Skin of body (tissue), 2 donors: ENCODE data around the gene CD177. TPM values are rescaled to one million over a fixed set of nuclear protein-coding genes. Genes with fewer than 3 reads are reported as not detected.
"Not testable (repeated sequence)": the region's sequence is repeated elsewhere in the genome, so short reads cannot be mapped to it uniquely, and the experiment has no call there.

ENCODE experiments used
- DNase-seq: peaks from one replicate; lab custom pipeline; 2025; lab: John Stamatoyannopoulos, UW
- total RNA-seq: library from RNA; depleted of rRNA; stranded (reverse); fragments of >200 nt; gene quantifications from one replicate; pipeline ENCODE4 v1.2.3, GENCODE V29; 2014

The CD177 gene
- total RNA-seq, 1 donor from 2014 or later: 19.0 TPM

DNA sequence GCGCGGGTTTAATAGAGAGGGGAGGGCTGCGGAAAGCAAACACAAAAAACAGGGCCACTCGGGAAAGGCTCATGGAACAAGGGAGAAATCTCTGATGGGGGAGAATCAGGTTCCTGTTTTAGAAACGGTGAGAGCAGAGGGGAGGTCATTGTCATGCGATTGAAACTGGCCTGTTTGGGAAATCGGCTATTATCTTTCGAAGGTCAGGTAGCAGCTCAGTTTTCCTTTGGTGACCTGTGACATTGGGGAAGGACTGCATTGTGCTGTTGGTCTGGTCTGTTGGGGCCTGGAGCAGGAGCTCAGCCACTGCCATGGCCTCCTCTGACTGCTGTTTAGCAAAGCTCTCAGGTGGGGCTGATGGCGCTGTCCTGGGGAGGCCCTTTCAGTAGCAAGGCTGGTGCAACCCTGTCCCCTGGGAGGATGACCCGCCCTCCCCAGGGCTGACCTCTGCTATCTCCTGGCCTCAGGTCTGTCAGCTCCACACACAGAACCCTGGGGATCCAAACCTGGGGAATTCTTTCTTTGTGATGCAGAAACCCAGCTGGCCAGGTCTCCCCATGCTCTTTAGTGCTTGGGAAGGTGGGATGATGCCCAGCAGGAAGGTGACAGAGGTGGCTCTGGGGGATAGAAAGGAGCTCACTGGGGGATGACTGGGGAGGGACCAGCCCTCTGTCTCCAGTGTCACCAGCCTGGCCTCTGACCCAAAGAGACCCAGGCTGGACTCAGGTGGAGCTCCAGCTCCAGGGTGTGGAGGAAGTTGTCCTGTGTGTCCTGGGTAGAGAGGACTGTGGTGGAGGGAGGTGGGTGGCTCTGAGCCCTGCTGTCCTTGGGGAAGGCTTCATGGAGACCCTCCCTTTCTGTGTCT lies 21.2 kb upstream of the CD177 start:
- no peak for DNase-seq

GRCh38 chr19:43336508-43336907 lies 17.0 kb upstream of the CD177 start:
- not testable (repeated sequence) for DNase-seq

GRCh38 chr19:43337737-43338136 lies 15.7 kb upstream of the CD177 start:
- DNase-seq: no peak

GRCh38 chr19:43338530-43338929 lies 15.0 kb upstream of the CD177 start:
- no peak for DNase-seq

- not testable (repeated sequence) for DNase-seq
Measured at GRCh38 chr19:43339243-43339930, 14.1 kb upstream of the CD177 start.

DNA sequence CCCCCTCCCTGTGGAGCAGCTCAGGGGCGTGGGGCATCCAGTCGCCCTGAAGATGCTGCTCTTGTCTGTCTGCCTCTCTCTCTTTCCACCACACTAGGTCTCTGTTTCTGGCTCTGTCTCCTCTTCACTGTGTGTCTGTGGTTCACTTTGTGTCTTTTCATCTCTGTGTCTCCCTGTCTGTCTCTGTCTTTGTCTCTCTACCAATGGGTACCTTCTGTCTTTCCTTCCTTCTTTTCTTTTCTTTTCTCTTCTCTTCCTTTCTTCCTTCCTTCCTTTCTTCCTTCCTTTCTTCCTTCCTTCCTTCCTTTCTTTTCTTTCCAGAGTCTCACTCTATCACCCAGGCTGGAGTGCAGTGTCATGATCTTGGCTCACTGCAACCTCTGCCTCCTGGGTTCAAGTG lies 13.4 kb upstream of the CD177 start:
- DNase-seq: not testable (repeated sequence)

GRCh38 chr19:43341098-43341497 lies 12.4 kb upstream of the CD177 start:
- DNase-seq: not testable (repeated sequence)

DNA sequence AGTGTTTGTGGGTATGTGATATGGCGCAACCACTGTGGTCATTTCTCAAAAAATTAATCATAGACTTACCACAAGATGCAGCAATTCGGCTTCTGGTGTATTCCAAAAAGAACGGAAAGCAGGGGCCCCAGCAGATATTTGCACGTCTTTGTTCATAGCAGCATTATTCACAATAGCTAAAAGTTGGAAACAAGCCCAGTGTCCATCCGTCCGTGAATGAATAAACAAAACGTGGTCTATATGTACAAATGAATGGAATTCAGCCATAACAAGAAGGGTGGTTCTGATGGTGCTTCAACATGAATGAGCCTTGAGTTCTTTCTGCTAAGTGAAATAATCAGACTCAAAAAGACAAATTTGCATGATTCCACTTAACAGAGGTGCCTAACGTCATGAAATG lies 11.4 kb upstream of the CD177 start:
- DNase-seq: not testable (repeated sequence)

- not testable (repeated sequence) for DNase-seq
Measured at GRCh38 chr19:43344347-43344925, 9.1 kb upstream of the CD177 start.

- not testable (repeated sequence) for DNase-seq
Measured at GRCh38 chr19:43349813-43350212, 3.7 kb upstream of the CD177 start.

DNA sequence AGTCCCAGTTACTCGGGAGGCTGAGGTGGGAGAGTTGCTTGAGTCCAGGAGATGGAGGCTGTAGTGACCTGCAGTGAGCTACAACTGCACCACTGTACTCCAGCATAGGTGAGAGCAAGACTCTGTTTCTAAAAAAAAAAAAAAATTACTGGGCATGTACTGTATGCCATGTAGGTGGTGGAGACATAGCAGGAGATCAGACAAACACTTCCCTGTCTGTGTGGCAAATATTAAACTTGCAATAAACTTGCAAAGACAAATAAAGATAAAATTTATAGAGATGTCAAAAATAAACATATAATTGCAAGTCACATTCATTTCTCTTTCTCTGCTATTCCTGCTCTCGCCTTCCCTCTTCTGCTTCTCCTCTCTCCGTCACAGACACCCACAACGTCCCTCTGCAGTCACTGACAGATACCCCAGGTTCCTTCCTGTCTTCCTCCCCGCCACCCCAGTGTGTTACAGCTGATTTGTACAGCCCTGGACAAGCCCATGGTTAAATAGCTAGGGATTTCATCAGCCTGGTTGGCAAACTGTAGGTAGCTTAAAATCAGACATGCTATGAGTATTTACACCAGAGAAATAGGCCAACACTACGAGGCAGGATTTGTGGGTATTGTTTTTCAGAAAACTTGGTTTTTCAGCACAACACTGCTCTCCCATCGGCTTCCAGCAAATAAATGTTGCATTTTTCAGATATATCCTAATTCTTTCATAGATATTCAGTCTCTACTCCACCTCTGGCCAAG lies 1.3 kb upstream of the CD177 start:
- DNase-seq: no peak

DNA sequence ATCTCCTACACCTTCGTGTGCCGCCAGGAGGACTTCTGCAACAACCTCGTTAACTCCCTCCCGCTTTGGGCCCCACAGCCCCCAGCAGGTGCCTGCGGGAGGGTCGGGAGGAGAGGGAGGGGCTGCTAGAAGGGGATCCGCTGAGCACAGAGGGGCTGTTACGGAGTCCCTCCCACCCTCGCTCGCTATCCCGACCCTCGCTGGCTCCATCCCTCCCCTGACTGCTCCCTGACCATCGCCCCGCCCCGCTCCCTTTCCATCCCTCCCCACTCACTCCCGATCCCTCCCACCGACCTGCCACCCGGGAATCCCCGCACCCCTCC lies 780 bp downstream of the CD177 start:
- no peak for DNase-seq

GRCh38 chr19:43356749-43357148 lies 3.3 kb downstream of the CD177 start:
- not testable (repeated sequence) for DNase-seq

DNA sequence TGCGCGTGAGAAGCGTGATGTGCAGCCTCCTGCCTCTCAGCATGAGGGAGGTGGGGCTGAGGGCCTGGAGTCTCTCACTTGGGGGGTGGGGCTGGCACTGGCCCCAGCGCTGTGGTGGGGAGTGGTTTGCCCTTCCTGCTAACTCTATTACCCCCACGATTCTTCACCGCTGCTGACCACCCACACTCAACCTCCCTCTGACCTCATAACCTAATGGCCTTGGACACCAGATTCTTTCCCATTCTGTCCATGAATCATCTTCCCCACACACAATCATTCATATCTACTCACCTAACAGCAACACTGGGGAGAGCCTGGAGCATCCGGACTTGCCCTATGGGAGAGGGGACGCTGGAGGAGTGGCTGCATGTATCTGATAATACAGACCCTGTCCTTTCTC lies 8.7 kb downstream of the CD177 start:
- no peak for DNase-seq

- no peak for DNase-seq
Measured at GRCh38 chr19:43362745-43363144, 9.3 kb downstream of the CD177 start.

GRCh38 chr19:43365677-43366076 lies 12.2 kb downstream of the CD177 start:
- DNase-seq: not testable (repeated sequence)

DNA sequence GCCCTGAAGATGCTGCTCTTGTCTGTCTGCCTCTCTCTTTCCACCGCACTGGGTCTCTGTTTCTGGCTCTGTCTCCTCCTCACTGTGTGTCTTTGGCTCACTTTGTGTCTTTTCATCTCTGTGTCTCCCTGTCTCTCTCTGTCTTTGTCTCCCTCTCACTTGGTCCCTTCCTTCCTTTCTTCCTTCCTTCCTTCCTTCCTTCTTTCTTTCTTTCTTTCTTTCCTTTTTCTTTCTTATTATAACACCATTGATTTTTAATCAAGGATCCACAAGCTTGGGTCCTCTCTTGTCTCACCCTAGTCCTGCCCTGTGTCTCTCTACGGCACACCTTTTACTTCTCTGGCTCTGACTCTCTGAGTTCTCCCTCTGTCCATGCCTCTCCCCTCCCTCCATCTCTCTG lies 14.3 kb downstream of the CD177 start:
- no peak for DNase-seq

GRCh38 chr19:43368897-43369296 lies 15.4 kb downstream of the CD177 start:
- DNase-seq: not testable (repeated sequence)

DNA sequence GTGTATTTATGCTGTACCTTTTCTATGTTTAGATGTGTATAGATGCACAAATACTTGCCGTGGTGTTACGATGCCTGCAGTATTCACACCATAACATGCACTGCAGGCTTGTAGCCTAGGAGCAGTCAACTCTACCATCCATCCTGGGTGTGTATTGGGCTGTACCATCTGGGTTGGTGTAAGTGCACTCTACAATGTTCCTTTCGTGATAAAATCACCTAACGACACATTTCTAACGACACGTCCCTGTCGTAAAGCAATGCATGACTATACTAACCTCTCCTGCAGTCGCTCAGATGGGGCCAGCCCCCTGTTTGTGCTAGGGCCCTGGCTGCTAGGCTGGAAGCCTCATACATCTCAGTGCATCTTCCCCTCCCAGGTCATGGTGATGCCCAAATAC lies 18.4 kb downstream of the CD177 start:
- DNase-seq: no peak

- DNase-seq: no peak
Measured at GRCh38 chr19:43372462-43372861, 19.0 kb downstream of the CD177 start.

DNA sequence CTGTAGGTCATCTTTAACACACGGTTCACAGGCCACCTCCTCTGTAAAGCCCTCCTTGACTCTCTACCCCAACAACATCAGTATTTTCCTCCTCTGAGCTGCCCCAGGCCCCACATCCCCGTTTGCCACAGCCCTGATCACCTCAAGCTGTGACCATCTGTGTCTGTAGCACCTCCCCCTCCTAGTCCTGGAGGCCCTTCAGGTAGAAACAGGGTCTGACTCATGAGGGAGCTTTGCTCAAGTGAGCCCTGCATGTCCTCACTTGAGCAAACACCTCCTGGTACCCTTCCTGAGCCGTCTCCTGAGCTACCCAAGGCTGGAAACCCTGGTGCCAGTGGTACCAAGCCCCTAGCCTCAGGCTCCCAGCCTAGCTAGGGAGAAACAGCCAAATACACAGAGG lies 24.1 kb downstream of the CD177 start:
- not testable (repeated sequence) for DNase-seq

DNA sequence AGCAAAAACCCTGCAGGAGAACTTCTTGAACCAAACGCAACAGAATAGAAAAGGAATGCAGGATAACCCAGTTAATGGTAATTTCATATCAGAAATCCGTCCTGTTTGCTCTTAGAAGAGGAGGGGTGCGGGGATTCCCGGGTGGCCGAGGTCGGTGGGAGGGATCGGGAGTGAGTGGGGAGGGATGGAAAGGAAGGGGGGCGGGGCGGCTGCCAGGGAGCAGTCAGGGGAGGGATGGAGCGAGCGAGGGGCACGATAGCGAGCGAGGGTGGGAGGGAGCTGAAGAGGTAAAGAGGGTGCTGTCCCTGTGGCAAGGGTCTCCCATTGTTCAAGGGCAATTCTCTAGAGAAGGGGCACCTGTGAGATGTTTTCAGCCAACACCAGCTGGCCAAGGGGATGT lies 26.5 kb downstream of the CD177 start:
- DNase-seq: no peak
